GM21360 (cell line): ENCODE measurements around the gene MYL7.
A peak's percentile ranks its signal among the peaks of the same experiment; 100 is the strongest.
"Not testable (repeated sequence)": the region's sequence is repeated elsewhere in the genome, so short reads cannot be mapped to it uniquely, and the experiment has no call there.

Experiments
- ATAC-seq: cut with Tn5 transposase; IDR thresholded peaks from one replicate; pipeline ENCODE4 v1.9.1; 2021; ENCODE audit warnings: mild to moderate bottlenecking, moderate library complexity; ENCODE audit not compliant: unreplicated experiment

The MYL7 gene

GRCh38 chr7:44133295-44133694 lies 7.8 kb downstream of the MYL7 start:
- no peak for ATAC-seq

DNA sequence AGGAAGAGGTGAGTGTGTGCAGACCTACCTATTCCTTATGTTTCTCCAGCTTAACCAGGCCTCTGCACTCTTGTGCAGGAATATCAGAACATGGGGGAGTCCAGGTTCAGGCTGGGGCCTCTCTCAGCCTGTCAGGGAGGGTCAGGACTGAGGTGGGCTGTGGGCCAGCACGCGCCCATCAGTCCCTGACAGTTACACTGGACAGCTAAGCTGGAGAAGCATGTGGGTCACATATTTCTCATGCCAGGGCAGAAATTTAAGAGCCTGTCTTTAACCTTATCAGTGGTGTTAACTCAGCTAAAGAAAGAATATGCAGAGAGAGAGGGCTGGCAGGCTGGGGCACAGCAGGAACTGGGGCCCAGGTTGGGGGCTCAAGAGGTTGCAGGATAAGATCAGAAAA lies 9.1 kb downstream of the MYL7 start:
- no peak for ATAC-seq

- no peak for ATAC-seq
Observed at GRCh38 chr7:44131173-44132029, 9.7 kb downstream of the MYL7 start.

GRCh38 chr7:44128721-44129582 lies 12.2 kb downstream of the MYL7 start:
- ATAC-seq = no peak

GRCh38 chr7:44127161-44127560 lies 14.0 kb downstream of the MYL7 start:
- no peak for ATAC-seq

DNA sequence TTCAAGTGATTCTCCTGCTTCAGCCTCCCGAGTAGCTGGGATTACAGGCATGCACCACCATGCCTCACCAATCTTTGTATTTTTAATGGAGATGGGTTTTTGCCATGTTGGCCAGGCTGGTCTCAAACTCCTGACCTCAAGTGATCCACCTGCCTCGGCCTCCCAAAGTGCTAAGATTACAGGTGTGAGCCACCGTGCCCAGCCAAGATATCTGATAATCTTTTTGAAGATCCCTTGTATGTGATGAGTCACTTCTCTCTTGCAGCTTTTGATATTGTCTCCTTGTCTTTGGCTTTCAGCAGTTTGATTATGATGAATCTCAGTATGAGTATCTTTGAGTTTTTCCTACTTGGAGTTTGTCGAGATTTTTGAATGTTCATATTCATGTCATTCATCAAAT lies 14.6 kb downstream of the MYL7 start:
- not testable (repeated sequence) for ATAC-seq

DNA sequence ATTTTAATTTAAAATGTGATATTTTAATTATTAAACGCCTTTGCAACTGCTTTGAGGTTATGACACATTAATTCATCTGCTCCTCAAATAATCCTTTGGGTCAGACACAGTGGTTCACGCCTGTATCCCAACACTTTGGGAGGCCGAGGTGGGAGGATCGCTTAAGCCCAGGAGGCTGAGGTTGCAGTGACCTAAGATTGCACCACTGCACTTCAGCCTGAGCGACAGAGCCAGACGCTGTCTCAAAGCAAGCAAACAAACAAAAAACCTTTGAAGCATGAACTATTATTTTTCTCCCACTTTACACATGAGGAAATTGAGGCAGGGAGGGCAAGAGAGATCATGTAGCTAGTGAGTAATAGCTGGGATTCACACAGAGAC lies 16.3 kb downstream of the MYL7 start:
- no peak for ATAC-seq

DNA sequence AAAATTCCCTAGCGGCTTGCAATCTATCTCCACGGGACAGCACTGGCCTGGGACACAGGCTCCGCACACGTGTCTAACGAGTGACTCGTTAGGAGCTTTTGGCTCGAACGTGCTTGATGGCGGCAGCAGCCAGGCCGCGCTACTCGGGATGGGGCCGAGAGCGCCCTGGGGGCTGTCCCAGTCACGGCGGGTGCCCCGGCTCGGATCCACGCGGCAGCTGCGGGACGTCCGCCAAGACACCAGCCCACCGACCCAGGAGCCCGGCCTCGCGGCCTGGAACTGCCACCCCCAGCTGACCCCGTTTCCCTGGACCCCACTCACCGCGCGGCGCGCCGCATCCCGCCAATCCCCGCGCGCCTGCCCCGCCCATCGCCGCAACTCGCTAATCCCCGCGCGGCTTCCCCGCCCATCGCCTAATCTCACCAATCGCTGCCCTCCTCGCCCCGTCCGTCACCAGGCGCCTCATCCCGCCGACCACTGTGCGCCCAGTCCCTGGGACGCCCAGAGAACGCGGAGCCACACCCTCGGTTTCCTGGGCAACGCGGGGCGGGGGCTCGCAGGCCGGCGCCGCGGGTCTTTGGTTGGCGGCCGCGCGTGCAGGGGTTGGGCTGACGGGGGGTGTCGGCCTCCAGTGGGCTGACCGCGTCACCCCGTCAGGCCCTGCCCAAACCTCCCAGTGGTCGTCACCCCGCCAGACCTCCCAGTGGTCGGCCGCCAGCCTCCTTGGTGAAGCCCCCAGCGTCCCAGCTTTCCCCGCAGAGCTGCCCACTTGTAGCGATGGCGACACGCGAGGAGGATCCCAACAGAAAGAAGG lies 17.7 kb downstream of the MYL7 start, which contains the start of gene POLD2:
POLD2 (minus strand) TSS at position 359 of the 814 bp plus-strand sequence. CDS start 1,495 bp downstream, outside the sequence.
- ATAC-seq = peak; percentile 97

- no peak for ATAC-seq
Observed at GRCh38 chr7:44122529-44122928, 18.6 kb downstream of the MYL7 start.

DNA sequence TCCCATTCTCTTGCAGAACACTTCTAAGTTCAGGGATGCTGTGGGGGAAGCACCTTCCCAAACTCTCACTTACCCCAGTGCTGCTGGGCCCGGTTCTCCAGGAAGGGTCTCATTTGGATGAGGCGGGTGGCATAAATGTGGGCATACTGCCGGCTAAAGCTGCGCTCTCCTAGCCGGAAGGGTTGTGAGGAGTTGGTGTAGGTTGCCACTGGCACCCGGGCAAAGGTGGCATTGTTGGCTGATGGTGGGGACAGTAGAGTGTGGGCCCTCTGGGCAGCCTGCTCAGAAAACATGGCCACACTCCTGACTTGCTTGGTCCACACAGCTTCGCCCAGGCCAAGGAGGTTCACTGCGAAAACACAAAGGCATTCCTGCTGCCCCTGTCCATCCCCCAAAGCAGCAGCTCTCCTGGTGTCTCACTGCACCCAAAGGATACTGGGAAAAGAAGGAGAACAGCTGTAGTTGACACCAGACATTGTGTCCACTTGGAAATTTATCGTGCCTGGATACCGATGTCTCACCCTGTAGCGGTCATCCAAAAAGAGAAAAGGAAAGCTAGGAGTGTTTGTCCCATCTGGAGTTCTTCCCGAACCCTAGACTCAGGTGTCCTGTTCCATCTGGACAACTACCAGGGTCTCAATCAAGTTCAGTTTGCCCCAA lies 19.2 kb downstream of the MYL7 start:
- ATAC-seq = no peak

GRCh38 chr7:44120395-44120794 lies 20.7 kb downstream of the MYL7 start:
- ATAC-seq = no peak

GRCh38 chr7:44119829-44120380 lies 21.2 kb downstream of the MYL7 start:
- ATAC-seq = no peak

GRCh38 chr7:44117801-44118429 lies 23.2 kb downstream of the MYL7 start:
- no peak for ATAC-seq

- ATAC-seq = no peak
Observed at GRCh38 chr7:44116789-44117666, 24.1 kb downstream of the MYL7 start.

DNA sequence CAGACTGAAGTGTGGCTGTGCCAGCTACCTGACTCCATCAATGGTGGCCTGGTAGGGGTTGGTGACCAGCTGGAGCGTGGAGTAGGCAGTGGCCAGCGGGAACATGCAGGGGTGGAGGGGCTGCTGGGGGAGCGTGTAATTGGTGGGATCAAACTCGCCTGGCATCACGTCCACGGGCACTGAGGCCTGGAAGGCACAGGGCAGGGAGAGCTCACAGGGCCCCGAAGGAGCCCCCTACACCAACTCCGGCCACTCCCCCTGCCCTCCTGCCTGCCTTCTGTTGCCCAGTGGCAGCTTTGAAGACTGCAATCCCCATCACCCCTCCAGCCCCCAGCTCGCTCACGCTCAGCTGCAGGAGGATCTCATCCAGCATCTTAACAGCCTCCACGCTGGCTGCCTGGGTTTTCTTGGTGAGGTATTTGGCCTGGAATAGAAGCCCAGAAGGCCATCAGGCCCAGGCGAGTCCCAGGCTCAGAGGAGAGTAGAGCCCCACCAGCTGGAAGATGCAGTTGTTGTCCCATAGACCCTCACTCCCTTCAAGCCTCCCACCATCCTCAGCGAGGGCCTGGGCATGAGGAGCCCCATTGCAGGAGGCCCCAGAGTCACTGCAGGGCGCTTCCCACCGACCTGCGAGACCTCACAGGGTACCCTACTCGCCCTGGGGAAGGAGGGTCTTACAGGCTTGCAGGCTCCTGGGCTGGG lies 24.9 kb downstream of the MYL7 start:
- no peak for ATAC-seq

GRCh38 chr7:44114586-44115310 lies 26.4 kb downstream of the MYL7 start:
- no peak for ATAC-seq

DNA sequence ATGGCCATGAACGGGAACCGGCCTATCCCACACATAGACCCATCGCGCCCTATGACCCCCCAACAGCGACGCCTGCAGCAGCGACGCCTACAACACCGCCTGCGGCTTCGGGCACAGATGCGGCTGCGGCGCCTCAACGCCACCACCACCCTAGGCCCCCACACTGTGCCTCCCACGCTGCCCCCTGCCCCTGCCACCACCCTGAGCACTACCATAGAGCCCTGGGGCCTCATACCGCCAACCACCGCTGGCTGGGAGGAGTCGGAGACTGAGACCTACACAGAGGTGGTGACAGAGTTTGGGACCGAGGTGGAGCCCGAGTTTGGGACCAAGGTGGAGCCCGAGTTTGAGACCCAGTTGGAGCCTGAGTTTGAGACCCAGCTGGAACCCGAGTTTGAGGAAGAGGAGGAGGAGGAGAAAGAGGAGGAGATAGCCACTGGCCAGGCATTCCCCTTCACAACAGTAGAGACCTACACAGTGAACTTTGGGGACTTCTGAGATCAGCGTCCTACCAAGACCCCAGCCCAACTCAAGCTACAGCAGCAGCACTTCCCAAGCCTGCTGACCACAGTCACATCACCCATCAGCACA lies 27.3 kb downstream of the MYL7 start:
- no peak for ATAC-seq
